Fibroblast of skin of abdomen (primary cell): ENCODE results near the gene C1orf52.
"Not testable (repeated sequence)": the region's sequence is repeated elsewhere in the genome, so short reads cannot be mapped to it uniquely, and the experiment has no call there.

ENCODE experiments used
- DNase-seq: peaks from one replicate; pipeline ENCODE4 v3.0.0-alpha.2; 2013

C1orf52 gene

GRCh38 chr1:85277802-85278201 is 18.3 kb upstream of the C1orf52 start:
- no peak for DNase-seq

DNA sequence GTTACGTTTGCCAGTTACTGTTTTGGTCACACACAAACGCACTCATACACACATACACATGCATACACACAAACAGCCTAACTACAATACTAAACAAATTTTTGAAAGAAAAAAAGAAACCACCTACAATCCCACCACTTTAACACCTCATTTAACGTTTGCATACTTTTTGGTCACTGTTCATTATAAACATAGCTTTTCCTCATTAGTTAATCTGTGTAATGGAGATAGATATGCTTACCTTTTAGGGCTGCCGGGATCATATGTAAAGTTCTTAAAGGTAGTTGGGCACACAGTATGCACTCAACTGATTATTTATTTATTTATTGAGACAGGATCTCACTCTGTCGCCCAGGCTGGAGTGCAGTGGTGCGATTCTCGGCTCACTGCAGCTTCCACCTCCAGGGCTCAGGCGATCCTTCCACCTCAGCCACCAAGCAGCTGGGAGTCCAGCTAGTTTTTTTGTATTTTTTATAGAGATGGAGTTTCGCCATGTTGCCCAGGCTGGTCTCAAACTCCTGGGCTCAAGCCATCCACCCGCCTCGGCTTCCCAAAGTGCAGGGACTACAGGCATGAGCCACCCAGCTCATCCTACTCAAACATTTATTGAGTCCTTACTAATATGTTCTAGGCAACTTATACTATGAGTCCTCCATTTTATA is 17.6 kb upstream of the C1orf52 start:
- no peak for DNase-seq

DNA sequence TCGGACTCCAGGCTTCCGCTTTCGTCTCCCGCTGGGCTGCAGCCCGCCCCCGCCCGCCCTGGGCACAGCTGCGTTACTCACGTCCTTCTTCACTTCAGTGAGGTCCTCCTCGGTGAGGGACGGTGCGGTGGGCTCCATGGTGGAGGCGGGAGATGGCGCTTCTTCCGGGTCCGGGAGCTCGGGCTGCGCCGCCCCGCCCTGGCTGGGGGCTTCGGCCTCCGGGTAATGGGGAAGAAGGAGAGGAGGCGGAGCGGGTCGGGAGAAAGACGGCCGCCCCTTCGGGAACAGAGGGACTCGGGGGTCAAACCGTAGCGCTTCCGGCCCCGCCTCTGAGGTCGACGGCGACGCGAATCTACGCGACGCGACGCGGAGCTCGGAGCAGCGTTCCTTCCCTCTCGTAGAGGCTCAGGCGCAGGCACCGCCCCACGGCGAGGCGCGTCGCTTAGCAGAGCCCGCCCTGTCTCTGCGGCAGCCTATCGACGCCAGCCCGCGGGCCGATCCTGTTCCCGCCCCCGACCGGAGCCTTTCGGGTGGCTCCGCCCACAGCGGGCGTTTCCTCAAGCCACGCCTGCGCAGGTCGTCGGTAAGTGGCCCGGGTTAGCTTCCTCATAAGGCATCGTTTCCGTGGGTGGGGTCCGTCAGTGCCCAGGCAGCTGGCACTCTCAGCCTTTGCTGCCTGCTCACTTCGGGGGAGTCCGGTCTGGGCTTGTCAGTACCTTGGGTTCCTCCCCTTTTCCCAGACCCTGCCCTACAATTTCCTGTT is 16.9 kb upstream of the C1orf52 start, which contains the start of gene BCL10:
BCL10 (minus strand) TSS at position 418 of the 763 bp plus-strand sequence; CDS start at position 138, 280 bp downstream.
- peak; percentile 96 for DNase-seq

DNA sequence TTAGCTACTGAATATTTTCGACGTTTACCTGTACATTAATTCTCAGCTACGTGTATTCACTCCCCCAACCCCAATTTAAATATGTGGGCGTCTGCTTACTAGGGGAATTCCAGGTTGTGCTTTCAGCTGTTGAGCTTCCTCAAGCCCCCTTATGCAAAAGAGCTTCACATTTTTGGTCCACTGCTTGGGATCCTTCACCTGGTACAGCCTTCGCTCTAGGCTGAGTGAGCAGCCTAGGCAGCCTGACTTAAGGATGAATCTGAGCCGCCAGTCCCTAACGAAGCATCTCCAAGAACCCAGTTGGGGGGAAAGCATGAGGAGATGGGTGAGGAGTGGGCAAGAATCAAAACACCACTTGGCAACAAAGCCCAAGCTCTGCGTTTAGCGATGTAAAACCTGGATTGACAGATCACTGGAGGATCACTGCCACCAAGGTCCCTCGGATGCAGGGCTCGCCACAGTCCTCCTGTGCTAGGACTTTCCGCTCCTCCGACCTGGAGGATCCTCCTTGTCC is 16.3 kb upstream of the C1orf52 start:
- DNase-seq = no peak

DNA sequence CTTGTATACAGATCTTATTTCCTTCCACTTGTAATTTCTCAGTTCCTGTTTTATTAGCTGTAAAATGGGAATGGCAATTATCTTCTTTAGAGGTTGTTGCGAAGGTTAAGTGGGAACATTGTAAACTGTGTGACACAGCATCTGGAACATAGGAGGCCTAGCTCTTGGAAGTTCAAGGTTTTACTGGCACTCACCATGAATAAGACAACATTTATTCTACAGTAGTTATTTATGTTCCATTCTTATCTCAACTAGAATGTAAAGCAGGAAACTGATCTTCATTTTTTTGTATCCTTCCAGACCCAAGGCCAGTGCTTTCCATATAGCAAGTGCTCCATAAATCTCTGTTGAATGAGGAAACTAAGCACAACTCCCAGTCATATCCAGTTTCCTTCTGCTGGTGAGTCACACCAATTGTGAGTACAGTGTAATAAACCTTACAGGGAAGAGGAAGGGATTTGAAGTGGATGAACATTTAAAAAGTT is 15.5 kb upstream of the C1orf52 start:
- peak; percentile 77 for DNase-seq

GRCh38 chr1:85273397-85273796 is 13.9 kb upstream of the C1orf52 start:
- DNase-seq = no peak

DNA sequence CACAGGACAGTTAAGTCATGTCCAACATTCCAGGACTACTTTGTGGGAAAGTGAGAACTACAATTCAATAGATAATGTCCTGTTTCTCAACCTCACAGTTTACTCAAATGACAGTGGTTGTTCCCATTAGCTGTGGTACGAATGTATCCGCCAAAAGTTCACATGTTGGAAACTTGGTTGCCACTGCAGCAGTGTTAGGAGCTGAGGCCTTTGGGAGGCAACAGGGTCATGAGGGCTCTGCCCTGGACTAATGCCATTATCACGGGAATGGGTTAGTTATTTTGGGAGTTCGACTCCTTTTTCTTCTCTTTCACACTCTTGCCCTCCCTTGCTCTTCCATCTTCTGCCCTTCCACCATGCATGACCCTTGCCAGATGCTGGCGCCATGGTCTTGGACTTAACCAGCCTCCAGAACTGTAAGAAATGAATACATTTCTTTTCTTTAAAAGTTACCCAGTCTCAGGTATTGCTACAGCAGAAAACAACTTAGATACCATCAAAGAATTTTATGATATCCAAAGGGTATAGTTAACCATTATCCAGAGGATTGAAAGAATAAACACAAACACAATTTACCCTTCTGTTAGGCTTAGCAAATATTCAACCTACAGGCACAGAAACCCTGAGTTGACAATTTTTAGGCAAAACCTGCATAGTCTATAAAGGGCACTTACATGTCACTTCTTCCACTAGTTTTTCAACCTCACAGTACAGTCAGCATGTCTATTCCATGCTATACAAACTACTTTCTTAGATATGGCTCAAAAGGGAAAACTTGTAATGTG is 9.5 kb upstream of the C1orf52 start:
- DNase-seq = no peak

DNA sequence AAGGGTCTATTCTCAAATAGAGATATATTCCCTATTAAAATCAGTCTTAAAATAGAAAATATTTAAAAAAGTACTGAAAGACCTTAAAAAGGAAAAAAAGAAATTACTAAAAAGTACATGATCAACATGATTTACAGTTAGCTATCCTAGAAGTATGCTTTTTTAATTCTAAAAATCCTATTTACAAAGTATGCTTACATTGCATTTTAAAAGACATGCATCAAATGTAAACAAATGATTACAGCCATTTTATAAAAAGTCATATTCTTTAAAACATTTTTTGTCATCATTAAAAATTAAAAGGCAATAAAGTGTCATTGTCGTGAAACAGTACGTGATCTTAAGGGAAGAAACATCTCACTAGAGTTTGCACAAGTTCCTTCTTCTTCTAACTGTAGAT is 7.9 kb upstream of the C1orf52 start:
- DNase-seq = no peak

DNA sequence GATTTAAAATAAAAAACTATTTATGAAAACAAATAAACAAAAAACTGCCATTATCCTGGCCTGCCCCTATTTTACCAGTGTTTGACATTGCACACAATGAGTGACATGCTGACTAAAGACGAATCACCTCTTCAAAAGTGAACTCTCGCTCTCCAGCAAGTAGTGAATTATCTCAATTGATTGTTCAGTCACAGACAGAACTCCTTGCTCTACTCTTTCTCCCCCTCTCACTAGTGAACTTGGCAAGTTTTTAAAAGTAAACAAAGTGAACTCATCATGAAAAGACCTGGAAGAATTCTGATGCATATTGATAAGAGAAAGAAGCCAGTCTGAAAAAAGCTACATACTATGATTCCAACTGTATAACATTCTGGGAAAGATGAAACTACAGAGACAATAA is 4.7 kb upstream of the C1orf52 start:
- no peak for DNase-seq

- no peak for DNase-seq
Measured at GRCh38 chr1:85262985-85263384, 3.5 kb upstream of the C1orf52 start.

DNA sequence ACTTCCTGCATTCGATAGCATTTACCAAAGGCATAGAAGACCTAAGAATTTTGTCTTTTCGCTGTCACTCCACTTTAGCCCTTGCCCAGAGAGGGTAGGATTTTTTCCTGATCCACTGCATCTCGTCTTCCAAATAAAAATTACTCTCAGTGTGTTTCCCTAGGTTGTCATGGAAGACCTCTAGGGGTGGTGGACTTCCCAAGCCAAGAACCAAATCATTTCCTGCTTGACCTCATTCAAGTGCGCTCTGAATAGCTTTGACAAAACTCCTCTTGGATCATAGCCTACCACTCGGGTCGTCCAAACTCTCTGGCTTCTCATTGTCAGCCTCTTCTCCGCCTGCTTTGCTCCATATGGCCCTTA is 431 bp upstream of the C1orf52 start:
- DNase-seq = peak; percentile 41

DNA sequence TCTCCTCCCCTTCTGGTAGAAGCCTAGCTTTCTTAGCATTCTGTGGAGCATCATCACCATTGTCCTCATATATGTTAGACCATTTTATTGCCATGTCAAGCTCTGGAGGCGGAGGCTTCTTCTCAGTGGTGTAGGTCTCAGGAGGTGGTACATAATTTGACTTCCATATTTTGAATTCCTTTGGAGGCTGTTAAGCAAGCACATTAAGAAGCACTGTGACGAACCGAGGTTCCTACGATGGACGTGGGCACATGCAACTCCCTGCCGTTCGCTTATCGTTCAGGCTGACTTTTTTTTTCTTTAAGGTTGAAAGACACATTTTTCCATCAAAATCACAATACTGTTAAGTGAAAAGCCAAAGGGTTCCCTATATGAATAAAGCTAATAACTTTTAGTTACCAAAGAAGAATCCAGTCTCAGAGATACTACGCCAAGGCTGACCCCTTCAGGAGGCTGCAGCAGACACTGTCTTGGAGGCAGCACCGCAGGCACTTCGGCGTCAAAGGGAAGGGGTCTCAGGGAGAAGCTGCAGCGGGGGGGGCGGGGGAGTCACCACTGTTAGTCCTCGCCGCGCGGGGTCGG is 835 bp downstream of the C1orf52 start:
- DNase-seq = no peak

DNA sequence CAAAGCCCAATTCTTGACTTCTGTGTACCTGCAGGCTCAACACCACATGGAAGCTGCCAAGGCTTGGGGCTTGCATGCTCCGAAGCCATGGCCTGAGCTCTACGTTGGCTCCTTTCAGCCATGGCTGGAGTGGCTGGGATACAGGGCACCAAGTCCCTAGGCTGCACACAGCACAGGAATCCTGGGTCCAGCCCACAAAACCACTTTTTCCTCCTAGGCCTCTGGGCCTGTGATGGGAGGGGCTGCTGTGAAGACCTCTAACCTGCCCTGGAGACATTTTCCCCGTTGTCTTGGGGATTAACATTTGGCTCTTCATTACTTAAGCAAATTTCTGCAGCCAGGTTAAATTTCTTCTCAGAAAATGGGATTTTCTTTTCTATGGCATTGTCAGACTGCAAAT is 10.4 kb downstream of the C1orf52 start:
- DNase-seq = not testable (repeated sequence)

DNA sequence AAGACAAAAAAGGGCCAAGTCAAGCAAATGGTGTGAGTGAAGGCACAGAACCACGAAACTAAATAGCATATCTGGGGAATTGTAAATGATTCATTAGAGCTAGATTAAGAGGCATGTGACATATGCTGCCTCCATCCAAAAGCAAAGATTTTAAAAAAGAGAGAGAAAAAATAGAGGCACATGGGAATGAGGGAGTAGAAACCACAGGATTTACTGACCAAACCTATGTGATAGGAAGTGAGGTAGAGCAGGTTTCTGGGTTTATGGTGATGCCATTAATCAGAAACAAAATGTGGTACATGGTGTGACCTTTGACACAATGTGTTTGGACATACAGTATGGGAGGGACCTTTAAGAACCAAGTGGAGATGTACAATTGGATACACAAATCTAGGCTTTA is 13.6 kb downstream of the C1orf52 start:
- DNase-seq = peak; percentile 8

GRCh38 chr1:85245456-85245855 is 14.0 kb downstream of the C1orf52 start:
- peak; percentile 43 for DNase-seq

DNA sequence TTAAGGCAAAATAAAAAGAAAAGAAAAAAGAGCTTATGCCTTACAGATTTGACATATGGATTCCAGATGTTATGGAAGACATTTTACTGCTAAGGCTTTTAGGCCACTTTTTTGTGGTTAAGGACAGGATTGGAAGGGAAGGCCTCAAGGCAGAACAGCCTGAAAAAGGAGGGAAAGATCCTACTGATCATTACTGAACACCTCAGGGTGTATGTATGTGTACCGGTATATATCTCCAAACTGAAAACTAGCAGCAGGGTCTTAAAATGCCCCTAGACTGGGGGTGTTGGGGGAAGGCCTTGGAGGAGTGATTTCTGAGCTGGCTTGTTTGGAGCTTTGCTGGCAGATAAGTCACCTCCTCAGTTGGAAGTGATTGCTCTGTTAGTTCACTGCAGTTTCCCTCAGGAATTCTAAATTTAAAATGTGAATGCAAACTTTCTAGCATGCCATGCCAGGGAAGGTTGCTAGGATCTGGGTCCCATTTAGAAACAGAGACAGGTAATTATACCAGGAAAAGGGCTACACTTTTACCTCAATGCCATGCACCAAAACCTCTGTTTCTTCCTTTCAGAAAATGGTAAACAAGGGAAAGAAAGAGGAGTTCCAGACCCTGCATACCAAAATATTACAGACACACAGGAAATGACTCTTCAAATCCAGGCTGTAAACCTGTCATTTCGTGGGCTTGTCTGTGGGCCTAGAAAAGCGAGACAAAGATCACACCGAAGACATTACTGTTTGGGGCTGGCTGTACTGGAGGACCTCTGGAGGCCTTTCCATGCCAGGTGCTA is 15.0 kb downstream of the C1orf52 start:
- peak; percentile 91 for DNase-seq

GRCh38 chr1:85243372-85243771 is 16.1 kb downstream of the C1orf52 start:
- DNase-seq = no peak

DNA sequence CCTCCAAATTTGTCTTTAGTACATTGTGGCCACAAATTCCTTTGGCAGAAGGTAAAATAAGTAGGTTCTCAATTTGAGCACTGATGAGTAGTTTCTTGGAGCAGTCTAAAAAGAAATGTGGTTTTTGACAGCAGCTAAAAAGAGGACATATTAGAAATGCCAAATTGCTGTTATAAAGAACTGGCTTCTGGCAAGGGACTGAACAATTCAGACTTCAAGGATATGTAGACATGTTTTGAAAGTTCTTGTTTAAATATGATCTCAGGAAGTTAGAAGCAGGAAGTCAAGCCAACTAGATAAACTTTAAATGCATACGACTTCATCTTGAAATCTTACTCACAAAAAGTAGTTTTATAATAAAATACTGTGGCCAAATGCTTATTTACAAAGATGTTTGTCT is 18.8 kb downstream of the C1orf52 start:
- peak; percentile 9 for DNase-seq

- peak; percentile 41 for DNase-seq
Measured at GRCh38 chr1:85240174-85240601, 19.3 kb downstream of the C1orf52 start.

DNA sequence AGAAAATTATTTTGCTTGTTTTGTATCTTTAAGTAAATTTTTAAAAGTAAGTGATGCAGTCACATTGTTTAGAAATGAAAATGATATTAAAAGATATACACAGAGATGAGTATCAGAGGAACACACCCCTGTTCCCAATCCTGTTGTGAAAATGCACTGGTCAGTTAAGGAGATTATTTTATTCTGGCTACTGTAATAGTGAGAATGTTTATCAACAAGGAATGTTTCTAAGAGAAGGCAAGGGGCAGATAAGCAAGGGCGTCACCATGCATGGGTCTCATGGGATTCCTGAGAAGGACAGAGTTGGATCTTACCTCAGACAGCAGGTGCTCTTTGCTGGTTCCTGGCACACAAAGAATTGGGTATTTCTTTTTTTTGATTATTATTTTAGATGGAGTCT is 21.8 kb downstream of the C1orf52 start:
- no peak for DNase-seq

GRCh38 chr1:85230305-85230977 is 29.0 kb downstream of the C1orf52 start:
- no peak for DNase-seq
